Stimulated activated CD4-positive, alpha-beta T cell treated with anti-CD3 and anti-CD28 coated beads, Interleukin-1b, Interleukin-23, amount 100 ng/mL, for 24 hours (primary cell): ENCODE measurements around the gene PADI6.

Source experiments
- DNase-seq, 4 experiments: peaks; one replicate each; pipeline ENCODE4 v3.0.0-alpha.2; 2020; ENCODE audit warnings: low read depth in 4 of 4, low spot score in 1 of 4

The PADI6 gene

GRCh38 chr1:17433261-17433660 lies 61.3 kb downstream of the PADI6 start:
- DNase-seq = no peak

GRCh38 chr1:17434016-17434415 lies 62.0 kb downstream of the PADI6 start:
- DNase-seq = no peak

GRCh38 chr1:17434601-17435000 lies 62.6 kb downstream of the PADI6 start:
- DNase-seq = no peak

- no peak for DNase-seq
Observed at GRCh38 chr1:17436380-17437174, 64.6 kb downstream of the PADI6 start.

GRCh38 chr1:17437260-17437579 lies 65.2 kb downstream of the PADI6 start:
- DNase-seq = no peak

GRCh38 chr1:17437580-17438317 lies 65.8 kb downstream of the PADI6 start:
- peak; percentile 27 to 57 (median 40) for DNase-seq

GRCh38 chr1:17438318-17439249 lies 66.6 kb downstream of the PADI6 start:
- DNase-seq = peak; percentile 27 to 76 (median 52)

- peak; percentile 27 to 58 (median 48) for DNase-seq
Observed at GRCh38 chr1:17439250-17440073, 67.5 kb downstream of the PADI6 start, which contains the start of gene RCC2. TSS of gene RCC2 (minus strand) at chr1:17439677. CDS start at chr1:17438514, 1,163 bp downstream.

- no peak for DNase-seq
Observed at GRCh38 chr1:17440074-17440826, 68.3 kb downstream of the PADI6 start.

GRCh38 chr1:17440827-17441168 lies 68.8 kb downstream of the PADI6 start:
- no peak for DNase-seq

- DNase-seq = no peak
Observed at GRCh38 chr1:17441265-17441992, 69.4 kb downstream of the PADI6 start.

- DNase-seq = no peak
Observed at GRCh38 chr1:17441993-17442357, 70.0 kb downstream of the PADI6 start.

GRCh38 chr1:17442841-17443240 lies 70.8 kb downstream of the PADI6 start:
- DNase-seq = no peak

- DNase-seq = no peak
Observed at GRCh38 chr1:17447501-17447992, 75.6 kb downstream of the PADI6 start.
